NCI-H524 treated with DMSO at 0.1 percent for 48 hours (cell line): Measurements from ENCODE around the gene HEMK1.
A peak's percentile ranks its signal among the peaks of the same experiment; 100 is the strongest.

Source experiments
- DNase-seq: peaks from one replicate; lab custom pipeline; 2025; lab: John Stamatoyannopoulos, UW

The HEMK1 gene

GRCh38 chr3:50573566-50574443 lies 4.5 kb downstream of the HEMK1 start:
- DNase-seq: no peak

- DNase-seq: no peak
Measured at GRCh38 chr3:50574444-50574831, 5.1 kb downstream of the HEMK1 start.

DNA sequence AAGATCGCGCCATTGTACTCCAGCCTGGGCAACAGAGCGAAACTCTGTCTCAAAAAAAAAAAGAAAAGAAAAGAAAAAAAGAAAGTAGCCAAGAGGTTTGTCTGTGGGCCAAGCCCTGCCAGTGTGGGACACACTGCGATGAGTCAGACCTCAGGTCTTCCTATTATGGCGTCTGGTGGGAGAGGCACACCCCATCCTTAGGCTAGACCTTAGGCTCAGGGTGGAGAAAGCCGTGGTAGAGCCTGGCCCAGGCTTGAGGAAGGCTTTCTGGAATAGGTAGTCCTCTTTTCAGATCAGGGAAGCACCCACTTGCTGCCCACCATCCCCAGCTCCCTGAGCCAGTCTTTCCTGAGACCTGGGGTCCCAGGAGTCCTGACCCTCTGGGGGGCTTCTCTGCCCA lies 6.0 kb downstream of the HEMK1 start:
- no peak for DNase-seq

- no peak for DNase-seq
Measured at GRCh38 chr3:50577348-50577747, 8.0 kb downstream of the HEMK1 start.

- DNase-seq: no peak
Measured at GRCh38 chr3:50580683-50581458, 11.5 kb downstream of the HEMK1 start.

DNA sequence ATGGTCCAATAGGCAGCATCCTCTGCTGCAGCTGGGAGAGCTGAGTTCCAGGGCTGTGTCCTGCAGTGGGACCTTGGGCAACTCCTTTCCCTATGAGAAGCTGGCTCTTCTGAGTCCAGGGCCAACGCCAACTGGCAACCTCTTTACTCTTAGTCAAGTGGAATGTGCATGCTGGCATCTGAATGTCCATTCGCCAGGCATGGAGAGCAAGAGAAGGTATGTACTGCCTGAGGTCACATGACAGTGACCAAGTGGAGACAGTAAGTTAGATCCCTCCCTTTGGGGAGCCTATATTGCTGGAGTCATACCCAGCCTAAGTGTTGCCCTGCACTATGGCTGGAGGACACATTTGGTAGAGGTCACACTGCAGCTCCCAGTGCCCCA lies 12.1 kb downstream of the HEMK1 start:
- DNase-seq: no peak

DNA sequence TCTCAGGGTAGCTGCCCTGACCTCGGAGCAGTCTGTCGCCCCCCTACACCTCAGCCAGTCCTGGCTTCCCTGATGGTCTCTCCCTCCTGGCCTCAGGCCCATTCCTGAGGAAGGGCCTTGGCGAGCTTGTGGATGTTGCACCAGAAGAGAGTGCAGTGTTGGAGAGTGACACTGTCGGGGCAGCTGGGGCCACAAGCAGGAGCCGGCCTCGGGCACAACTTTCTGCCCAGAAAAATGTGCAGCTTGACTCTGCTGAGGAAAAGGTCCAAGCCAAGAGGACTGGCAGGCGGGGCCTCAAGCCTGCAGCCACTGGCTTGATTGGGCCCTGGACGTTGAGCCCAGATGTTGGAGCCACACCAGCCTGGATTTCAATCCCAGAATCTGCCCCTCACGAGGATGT lies 12.8 kb downstream of the HEMK1 start:
- DNase-seq: no peak

DNA sequence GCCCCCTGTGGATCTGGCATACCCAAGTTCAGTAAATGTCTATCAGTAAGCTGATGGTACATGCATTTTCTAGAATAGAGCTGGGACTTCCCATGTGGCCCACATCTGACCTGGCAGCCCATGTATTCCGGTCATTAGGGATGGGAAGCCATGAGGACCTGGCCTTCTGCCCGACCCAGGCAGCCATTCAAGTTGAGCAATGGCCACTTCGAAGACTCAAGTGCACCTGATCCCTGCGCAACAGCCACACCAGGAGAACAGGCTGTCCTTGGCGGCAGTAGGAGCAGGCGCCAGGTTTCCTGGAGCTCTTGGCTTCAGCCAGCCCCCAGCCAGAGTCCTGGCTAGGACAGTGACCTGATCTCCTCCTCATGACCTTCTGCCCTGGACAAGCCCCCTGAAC lies 14.6 kb downstream of the HEMK1 start:
- no peak for DNase-seq

DNA sequence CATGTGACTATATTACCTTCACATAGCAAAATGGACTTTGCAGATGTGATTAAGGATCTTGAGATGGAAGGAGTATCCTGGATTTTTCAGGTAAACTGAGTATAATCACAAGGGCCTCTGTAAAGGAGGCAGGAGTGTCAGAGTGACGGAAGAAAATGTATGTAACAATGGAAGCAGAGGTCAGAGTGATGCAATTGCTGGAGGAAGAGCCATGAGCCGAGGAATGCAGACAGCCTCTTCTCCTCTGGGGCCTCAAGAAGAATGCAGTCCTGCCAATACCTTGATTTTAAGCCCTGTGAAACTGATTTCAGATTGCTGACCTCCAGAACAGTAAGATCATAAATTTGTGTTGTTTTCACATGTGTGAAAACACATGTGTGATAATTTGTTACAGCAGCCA lies 15.1 kb downstream of the HEMK1 start:
- DNase-seq: no peak

GRCh38 chr3:50585919-50586762 lies 16.8 kb downstream of the HEMK1 start:
- DNase-seq: no peak

GRCh38 chr3:50586763-50587070 lies 17.4 kb downstream of the HEMK1 start:
- no peak for DNase-seq

- no peak for DNase-seq
Measured at GRCh38 chr3:50587373-50587772, 18.1 kb downstream of the HEMK1 start.

- no peak for DNase-seq
Measured at GRCh38 chr3:50587806-50588758, 18.8 kb downstream of the HEMK1 start.

DNA sequence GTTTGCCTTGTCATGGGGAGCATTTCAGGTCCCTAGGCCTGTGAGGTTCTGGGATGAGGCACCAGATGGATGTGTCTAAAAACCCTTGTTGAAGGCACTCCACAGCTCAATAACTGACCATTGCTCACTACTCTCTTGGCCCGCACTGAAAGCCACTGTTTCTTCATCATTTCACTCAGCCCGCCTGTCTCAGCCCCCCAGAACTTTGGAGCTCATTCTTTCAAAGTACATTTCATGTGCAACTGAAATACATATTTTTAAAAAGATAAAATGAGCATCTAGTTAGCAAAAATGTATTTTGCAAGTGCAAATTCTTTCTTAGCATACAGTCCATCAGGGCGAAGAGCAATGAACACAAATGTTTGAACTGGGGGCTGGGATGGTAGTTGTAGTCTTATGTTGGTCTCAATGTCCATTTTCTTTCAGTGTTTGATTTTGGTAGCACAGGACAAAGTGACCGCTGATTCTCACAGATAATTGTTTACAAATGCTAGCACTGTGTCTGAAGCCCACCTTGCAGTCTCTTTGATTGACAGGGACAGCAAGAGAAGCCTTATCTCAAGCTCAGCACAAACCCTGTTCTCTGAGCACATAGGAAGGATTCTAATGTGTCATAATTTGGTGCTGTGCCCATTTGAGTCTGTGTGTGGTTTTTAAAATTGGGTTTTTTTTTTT lies 19.6 kb downstream of the HEMK1 start:
- DNase-seq: no peak

GRCh38 chr3:50591196-50591741 lies 21.9 kb downstream of the HEMK1 start:
- DNase-seq: no peak

- DNase-seq: no peak
Measured at GRCh38 chr3:50592568-50592967, 23.2 kb downstream of the HEMK1 start.

GRCh38 chr3:50594253-50594785 lies 25.0 kb downstream of the HEMK1 start:
- peak; percentile 18 for DNase-seq

GRCh38 chr3:50599115-50599715 lies 29.9 kb downstream of the HEMK1 start:
- DNase-seq: no peak

DNA sequence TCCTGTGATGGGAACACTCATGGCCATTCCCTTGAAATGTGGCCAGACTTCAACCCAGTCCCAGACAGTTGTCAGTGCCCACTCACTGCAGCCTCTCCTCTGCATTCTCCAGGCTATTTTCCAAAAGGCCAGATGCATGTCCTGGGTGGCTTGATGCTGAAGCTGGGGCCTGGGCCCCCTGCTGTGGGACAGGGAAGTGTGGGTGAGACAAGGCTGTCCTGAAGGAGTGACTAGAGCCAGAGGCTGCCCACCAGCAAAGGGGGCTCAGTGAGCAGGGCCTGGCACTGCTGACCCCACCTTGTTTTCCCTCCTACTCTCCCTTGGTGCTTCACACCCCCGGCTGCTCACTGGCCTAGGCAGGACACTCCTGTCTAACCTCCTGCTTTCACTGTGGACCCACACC lies 30.4 kb downstream of the HEMK1 start:
- no peak for DNase-seq
